HepG2 (cell line): ENCODE data around the gene ULK4. TPM values are rescaled to one million over a fixed set of nuclear protein-coding genes. Genes with fewer than 3 reads are reported as not detected.

ENCODE experiments used
- ATAC-seq: fragments of 200-7000 bp; cut with Tn5 transposase; 3 replicates; pipeline ENCODE4 v1.9.1; 2020; ENCODE audit warnings: mild to moderate bottlenecking, moderate library complexity
- BruUV-seq: library from RNA; stranded (reverse); fragments of 400-500 nt; replicated peaks from 2 replicates; lab custom pipeline; 2021; lab: Mats Ljungman, UMichigan
- CTCF ChIA-PET: fragments of 300-600 bp; formaldehyde crosslinking; extraction: SDS; loops from one replicate; lab custom pipeline; 2021; ENCODE audit warnings: low total read pairs, inconsistent platforms, low intra/inter-chr PET ratio; lab: Yijun Ruan, JAX
- POLR2A ChIA-PET: fragments of 350-600 bp; sonication (Branson Sonifier 250); formaldehyde crosslinking; loops from one replicate; lab custom pipeline; 2020; ENCODE audit warnings: antibody characterized with exemption, inconsistent platforms; lab: Yijun Ruan, JAX
- DNase-seq: peaks from one replicate; pipeline ENCODE4 v3.0.0-alpha.2; 2015; ENCODE audit warnings: low spot score
- FAIRE-seq: peaks from 3 replicates; lab custom pipeline; 2011; peaks lifted over from hg19 to GRCh38; lab: Jason Lieb, UNC
- H2AFZ ChIP-seq: one replicate; pipeline ENCODE4 v1.6.1; 2011; ENCODE audit warnings: low read length, inconsistent platforms
- H3K27ac ChIP-seq: fragments of 300-600 bp; 3 replicates; pipeline ENCODE4 v1.8.0; 2011; ENCODE audit warnings: mixed run types, mild to moderate bottlenecking, mixed read lengths, low read length, inconsistent platforms; ENCODE audit not compliant: insufficient read depth; ENCODE audit errors: extremely low read length
- H3K27me3 ChIP-seq, 2 experiments: fragments of 200-600 bp in 1 of 2; 2 replicates in 1 of 2; 3 replicates in 1 of 2; pipeline versions ENCODE4 v1.6.0 to v1.8.0; 2011; ENCODE audit warnings: low read length in 2 of 2, mild to moderate bottlenecking in 2 of 2, moderate library complexity in 2 of 2, inconsistent platforms in 1 of 2; ENCODE audit not compliant: insufficient read depth in 2 of 2, control insufficient read depth in 1 of 2
- H3K36me3 ChIP-seq, 2 experiments: fragments of 200-600 bp in 1 of 2; replicated peaks in 1 of 2; 2 replicates in 1 of 2; 3 replicates in 1 of 2; pipeline versions ENCODE4 v1.5.1 to v1.8.0; 2011; ENCODE audit warnings: low read length in 2 of 2, inconsistent platforms in 1 of 2; ENCODE audit not compliant: insufficient read depth in 2 of 2, control insufficient read depth in 1 of 2
- H3K4me1 ChIP-seq: 2 replicates; pipeline ENCODE4 v1.5.1; 2012; ENCODE audit warnings: low read length, inconsistent platforms; ENCODE audit not compliant: insufficient read depth
- H3K4me2 ChIP-seq: 2 replicates; pipeline ENCODE4 v1.6.0; 2011; ENCODE audit warnings: low read depth, low read length, inconsistent platforms
- H3K4me3 ChIP-seq, 3 experiments: fragments of 200-600 bp in 1 of 3; sonication (generic), shearing (Covaris generic) in 1 of 3; replicated peaks in 1 of 3; 2 replicates each; pipeline ENCODE4 v1.5.1; 2011 to 2016; ENCODE audit warnings: low read length in 3 of 3, inconsistent platforms in 2 of 3, low read depth in 2 of 3, mild to moderate bottlenecking in 2 of 3, control low read depth in 1 of 3, mixed read lengths in 1 of 3; ENCODE audit not compliant: insufficient read depth in 1 of 3
- H3K79me2 ChIP-seq: one replicate; pipeline ENCODE4 v1.6.1; 2011; ENCODE audit warnings: low read length, inconsistent platforms; ENCODE audit not compliant: insufficient read depth
- H3K9ac ChIP-seq: 2 replicates; pipeline ENCODE4 v1.6.0; 2011; ENCODE audit warnings: mild to moderate bottlenecking, low read depth, low read length, inconsistent platforms; ENCODE audit not compliant: insufficient read depth
- H3K9me3 ChIP-seq: 2 replicates; pipeline ENCODE4 v1.5.1; 2012; ENCODE audit warnings: mild to moderate bottlenecking, low read length
- H4K20me1 ChIP-seq: 2 replicates; pipeline ENCODE4 v1.6.0; 2011; ENCODE audit warnings: inconsistent platforms, mild to moderate bottlenecking, low read length, moderate library complexity; ENCODE audit not compliant: insufficient read depth
- ASH2L ChIP-seq: fragments of 300-600, 200-600 bp; sonication (generic); IDR thresholded peaks from 2 replicates; pipeline ENCODE4 v1.7.0; 2017; ENCODE audit warnings: low read depth, mild to moderate bottlenecking, moderate library complexity, mixed read lengths, low read length; ENCODE audit not compliant: insufficient read length
- HNRNPK ChIP-seq: fragments of 200-400 bp; formaldehyde crosslinking; IDR thresholded peaks from 2 replicates; pipeline ENCODE4 v1.6.1; 2018; ENCODE audit warnings: low read length, low read depth, moderate library complexity, mild to moderate bottlenecking; ENCODE audit not compliant: poor library complexity, severe bottlenecking
- ISL2 ChIP-seq: sonication (generic); formaldehyde crosslinking; IDR thresholded peaks from 2 replicates; pipeline ENCODE4 v1.5.0; 2020; ENCODE audit warnings: missing genetic modification reagents
- ISX ChIP-seq: sonication (generic); formaldehyde crosslinking; conservative IDR thresholded peaks from 2 replicates; pipeline ENCODE4 v1.5.0; 2020; ENCODE audit warnings: missing genetic modification reagents
- KDM5A ChIP-seq: fragments of 200-600 bp; sonication (generic); IDR thresholded peaks from 2 replicates; pipeline ENCODE4 v1.7.0; 2018; ENCODE audit warnings: antibody characterized with exemption, mild to moderate bottlenecking, low read length, borderline replicate concordance
- MAZ ChIP-seq, 2 experiments: sonication (generic) in 1 of 2; formaldehyde crosslinking in 1 of 2; IDR thresholded peaks; 2 replicates each; pipeline versions ENCODE4 v1.5.0 to v1.6.1; 2012 to 2020; ENCODE audit warnings: low read depth in 2 of 2, mild to moderate bottlenecking in 2 of 2, borderline replicate concordance in 1 of 2, improper control_type of control experiment in 1 of 2, low read length in 1 of 2, missing genetic modification reagents in 1 of 2, moderate library complexity in 1 of 2
- MIER2 ChIP-seq: IDR thresholded peaks from 2 replicates; pipeline ENCODE4 v1.6.1; 2016; ENCODE audit warnings: missing biosample characterization, missing genetic modification reagents
- NFIC ChIP-seq: IDR thresholded peaks from 2 replicates; pipeline ENCODE4 v1.6.1; 2012; ENCODE audit warnings: mild to moderate bottlenecking, low read length, inconsistent platforms
- PRPF4 ChIP-seq: fragments of 200-400 bp; formaldehyde crosslinking; IDR thresholded peaks from 2 replicates; pipeline ENCODE4 v1.6.1; 2016; ENCODE audit warnings: low read length, low read depth; ENCODE audit not compliant: poor library complexity, severe bottlenecking
- RARA ChIP-seq: IDR thresholded peaks from 2 replicates; pipeline ENCODE4 v1.6.1; 2016; ENCODE audit warnings: missing genetic modification reagents, missing compliant biosample characterization
- SP4 ChIP-seq: sonication (generic); formaldehyde crosslinking; IDR thresholded peaks from 2 replicates; pipeline ENCODE4 v1.8.1; 2023; ENCODE audit warnings: mild to moderate bottlenecking, missing genetic modification reagents
- ZBTB7B ChIP-seq: sonication (generic); formaldehyde crosslinking; IDR thresholded peaks from 2 replicates; pipeline ENCODE4 v1.4.0; 2020; ENCODE audit warnings: missing genetic modification reagents
- ZFP62 ChIP-seq: sonication (generic); formaldehyde crosslinking; IDR thresholded peaks from 2 replicates; pipeline ENCODE4 v1.4.0; 2020; ENCODE audit warnings: missing genetic modification reagents
- ZKSCAN8 ChIP-seq: IDR thresholded peaks from 2 replicates; pipeline ENCODE4 v1.6.1; 2016; ENCODE audit warnings: borderline replicate concordance, missing genetic modification reagents, missing compliant biosample characterization
- ZNF124 ChIP-seq: sonication (generic); formaldehyde crosslinking; IDR thresholded peaks from 2 replicates; pipeline ENCODE4 v1.4.0; 2020; ENCODE audit warnings: missing genetic modification reagents
- ZNF224 ChIP-seq: sonication (generic); formaldehyde crosslinking; IDR thresholded peaks from 2 replicates; pipeline ENCODE4 v1.5.0; 2020; ENCODE audit warnings: mild to moderate bottlenecking, missing genetic modification reagents
- ZNF230 ChIP-seq: sonication (generic); formaldehyde crosslinking; IDR thresholded peaks from 2 replicates; pipeline ENCODE4 v1.4.0; 2020; ENCODE audit warnings: mild to moderate bottlenecking, missing genetic modification reagents
- ZNF335 ChIP-seq: sonication (generic); formaldehyde crosslinking; IDR thresholded peaks from 2 replicates; pipeline ENCODE4 v1.4.0; 2020; ENCODE audit warnings: missing genetic modification reagents
- ZNF432 ChIP-seq: sonication (generic); formaldehyde crosslinking; IDR thresholded peaks from 2 replicates; pipeline ENCODE4 v1.5.0; 2020; ENCODE audit warnings: missing genetic modification reagents, mild to moderate bottlenecking, borderline replicate concordance
- ZNF460 ChIP-seq: sonication (generic); formaldehyde crosslinking; IDR thresholded peaks from 2 replicates; pipeline ENCODE4 v1.5.1; 2020; ENCODE audit warnings: missing genetic modification reagents, mild to moderate bottlenecking, borderline replicate concordance
- ZNF468 ChIP-seq: sonication (generic); formaldehyde crosslinking; IDR thresholded peaks from 2 replicates; pipeline ENCODE4 v1.8.0; 2022; ENCODE audit warnings: mild to moderate bottlenecking, moderate library complexity, missing genetic modification reagents
- ZNF570 ChIP-seq: sonication (generic); formaldehyde crosslinking; IDR thresholded peaks from 2 replicates; pipeline ENCODE4 v1.4.0; 2020; ENCODE audit warnings: mild to moderate bottlenecking, missing genetic modification reagents, borderline replicate concordance
- ZNF572 ChIP-seq: sonication (generic); formaldehyde crosslinking; IDR thresholded peaks from 2 replicates; pipeline ENCODE4 v1.5.1; 2020; ENCODE audit warnings: mild to moderate bottlenecking, missing genetic modification reagents
- ZNF790 ChIP-seq: sonication (generic); formaldehyde crosslinking; IDR thresholded peaks from 2 replicates; pipeline ENCODE4 v1.8.0; 2022; ENCODE audit warnings: missing genetic modification reagents, mild to moderate bottlenecking, borderline replicate concordance
- WGBS: methylation state at CpG from one replicate; pipeline ENCODE4 v1.1.6; 2017; ENCODE audit warnings: low lambda C conversion rate; 5-methylcytosine and 5-hydroxymethylcytosine counted together
- in situ Hi-C: cut with HindIII; loops from 2 replicates; pipeline ENCODE4 v1.10.0; 2017; ENCODE audit warnings: low pct_unique_long_range_greater_than_20kb; ENCODE audit not compliant: extremely low pct_ligation_motif_present
- intact Hi-C: fragments of 100-400 bp; cut with micrococcal nuclease; formaldehyde crosslinking; loops from one replicate; pipeline ENCODE4 v1.10.0; 2022; ENCODE audit not compliant: unreplicated experiment
- polyA plus RNA-seq, 8 experiments: library from polyadenylated mRNA; depleted of rRNA in 3 of 8; stranded (reverse) in 7 of 8; unstranded in 1 of 8; fragments of >200 nt; fragmentation: Illumina TruSeq in 4 of 8; extraction: Trizol in 4 of 8; gene quantifications; 2 replicates each; pipeline versions ENCODE4 v1.2.1 to v1.2.3, GENCODE V29; 2011 to 2016; ENCODE audit warnings: low read depth in 4 of 8, missing spikeins in 1 of 8, mixed read lengths in 1 of 8; ENCODE audit not compliant: insufficient read depth in 1 of 8
- total RNA-seq, 5 experiments: library from RNA; depleted of rRNA; stranded (reverse); fragments of >200 nt; fragmentation: Illumina TruSeq; extraction: Trizol; gene quantifications; 2 replicates each; pipeline ENCODE4 v1.2.3, GENCODE V29; 2016; ENCODE audit warnings: low read depth in 1 of 5
- TF ChIP-seq, protein P1 (sequence below): sonication (generic); formaldehyde crosslinking; conservative IDR thresholded peaks from 2 replicates; pipeline ENCODE4 v1.8.1; 2023; ENCODE audit warnings: missing genetic modification reagents
- TF ChIP-seq, protein P2 (sequence below): IDR thresholded peaks from 2 replicates; pipeline ENCODE4 v1.6.1; 2016; ENCODE audit warnings: low read depth, borderline replicate concordance

Gene ULK4
- total and polyA plus RNA-seq, 2 of the 13 experiments (the other 11 are each of a cell fraction or from before 2014, with no cell fraction given) = 6.7 to 11.8 TPM

DNA sequence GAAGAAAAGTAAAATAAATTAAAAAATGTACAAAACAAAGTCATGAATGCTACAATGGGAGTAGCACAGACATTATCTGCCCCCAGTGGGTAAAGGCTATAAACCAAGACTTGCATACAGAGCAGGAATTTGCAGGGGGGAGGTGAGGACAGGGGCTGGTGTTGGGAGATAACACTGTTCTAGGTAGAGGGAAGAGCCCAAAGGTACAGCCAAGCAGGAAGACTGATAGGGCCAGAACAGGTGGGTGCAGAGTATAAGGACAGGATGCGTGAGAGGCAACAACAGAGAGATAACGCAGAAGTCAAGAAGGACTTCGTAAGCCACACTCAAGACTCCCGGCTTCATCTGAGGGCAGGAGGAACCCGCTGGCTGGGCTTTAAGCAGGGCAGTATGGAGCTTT, 616.1 kb downstream of the ULK4 start (continued):
- TF ChIP-seq, protein P1, sequence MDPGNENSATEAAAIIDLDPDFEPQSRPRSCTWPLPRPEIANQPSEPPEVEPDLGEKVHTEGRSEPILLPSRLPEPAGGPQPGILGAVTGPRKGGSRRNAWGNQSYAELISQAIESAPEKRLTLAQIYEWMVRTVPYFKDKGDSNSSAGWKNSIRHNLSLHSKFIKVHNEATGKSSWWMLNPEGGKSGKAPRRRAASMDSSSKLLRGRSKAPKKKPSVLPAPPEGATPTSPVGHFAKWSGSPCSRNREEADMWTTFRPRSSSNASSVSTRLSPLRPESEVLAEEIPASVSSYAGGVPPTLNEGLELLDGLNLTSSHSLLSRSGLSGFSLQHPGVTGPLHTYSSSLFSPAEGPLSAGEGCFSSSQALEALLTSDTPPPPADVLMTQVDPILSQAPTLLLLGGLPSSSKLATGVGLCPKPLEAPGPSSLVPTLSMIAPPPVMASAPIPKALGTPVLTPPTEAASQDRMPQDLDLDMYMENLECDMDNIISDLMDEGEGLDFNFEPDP (CRISPR knock-in tag) = no peak
- TF ChIP-seq SP4 (CRISPR knock-in tag) (no peak), ZNF572 (CRISPR knock-in tag) (no peak), ZBTB7B (CRISPR knock-in tag) (no peak), NFIC (no peak), ASH2L (no peak), ZNF335 (CRISPR knock-in tag) (no peak), ZNF230 (CRISPR knock-in tag) (no peak), ZNF224 (no peak)
- TF ChIP-seq, protein P2, sequence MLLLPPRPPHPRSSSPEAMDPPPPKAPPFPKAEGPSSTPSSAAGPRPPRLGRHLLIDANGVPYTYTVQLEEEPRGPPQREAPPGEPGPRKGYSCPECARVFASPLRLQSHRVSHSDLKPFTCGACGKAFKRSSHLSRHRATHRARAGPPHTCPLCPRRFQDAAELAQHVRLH (CRISPR knock-in tag) = no peak

DNA sequence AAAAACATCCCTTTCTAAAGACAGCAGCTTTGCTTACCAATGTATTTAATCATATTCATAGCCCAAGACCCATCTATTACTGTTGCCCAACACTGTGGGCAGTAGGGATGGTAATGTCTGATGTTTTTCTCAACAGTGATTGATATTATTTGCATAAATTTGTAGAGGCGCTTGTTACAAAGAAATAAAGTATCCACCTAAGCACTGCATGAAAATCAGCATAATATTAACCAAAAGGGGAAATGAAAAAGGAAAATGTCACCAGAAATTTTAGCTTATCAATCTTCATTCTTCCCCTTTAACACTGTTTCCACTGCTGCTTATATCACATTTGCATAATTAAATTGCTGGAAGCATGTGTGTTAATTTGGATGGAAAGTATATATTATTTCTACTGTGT, 622.1 kb downstream of the ULK4 start:
- Histone ChIP-seq H4K20me1 (no peaks in the 10 kb centered on the region), H3K4me3 (no peak overlapping the region), H3K36me3 (no peaks in the 10 kb centered on the region), H3K79me2 (no peaks in the 10 kb centered on the region), H3K9ac (no peak overlapping the region), H3K27me3 (no peaks in the 10 kb centered on the region; a peak in 1 of 5 replicates), H3K4me2 (no peak overlapping the region), H2AFZ (no peak overlapping the region), H3K4me1 (no peaks in the 10 kb centered on the region), H3K27ac (no peak overlapping the region), H3K9me3 (no peaks in the 10 kb centered on the region)
- ChIA-PET CTCF (no interaction called here), POLR2A (no interaction called here)
- no peak for DNase-seq
- FAIRE-seq = no peak
- intact Hi-C loops = no loop called here
- no TSS peak for BruUV-seq
- in situ Hi-C loops = no loop called here
- no peak for ATAC-seq
- WGBS = 88% methylated on average over 1 of the region's 1 CpG
- no peak for TF ChIP-seq ISX (CRISPR knock-in tag)
- TF ChIP-seq ZNF570 (CRISPR knock-in tag) = no peak
- TF ChIP-seq MAZ (IDR thresholded peaks at IDR 0.05; ENCODE audit: borderline replicate concordance, low read depth, low read length) = no peak
- no peak for TF ChIP-seq MAZ (CRISPR knock-in tag; IDR thresholded peaks at IDR 0.05; ENCODE audit: low read depth)
- TF ChIP-seq ZNF790 (CRISPR knock-in tag) = no peak
- no peak for TF ChIP-seq ZNF460 (CRISPR knock-in tag)
- TF ChIP-seq ZFP62 (CRISPR knock-in tag) = no peak
- no peak for TF ChIP-seq ZNF432 (CRISPR knock-in tag)
- no peak for TF ChIP-seq KDM5A
- no peak for TF ChIP-seq MIER2 (CRISPR knock-in tag)
- TF ChIP-seq HNRNPK = no peak
- no peak for TF ChIP-seq ZNF468 (CRISPR knock-in tag)
- no peak for TF ChIP-seq ZNF124 (CRISPR knock-in tag)
- no peak for TF ChIP-seq PRPF4
- no peak for TF ChIP-seq ZKSCAN8 (CRISPR knock-in tag)
- no peak for TF ChIP-seq RARA (CRISPR knock-in tag)
- no peak for TF ChIP-seq ISL2 (CRISPR knock-in tag)
